HG03175 (cell line): ENCODE measurements around the gene PDYN.
"Not testable (repeated sequence)": the region's sequence is repeated elsewhere in the genome, so short reads cannot be mapped to it uniquely, and the experiment has no call there.

Source experiments
- ATAC-seq: cut with Tn5 transposase; IDR thresholded peaks from one replicate; pipeline ENCODE4 v1.9.1; 2021; ENCODE audit warnings: mild to moderate bottlenecking, moderate library complexity; ENCODE audit not compliant: unreplicated experiment

PDYN gene

DNA sequence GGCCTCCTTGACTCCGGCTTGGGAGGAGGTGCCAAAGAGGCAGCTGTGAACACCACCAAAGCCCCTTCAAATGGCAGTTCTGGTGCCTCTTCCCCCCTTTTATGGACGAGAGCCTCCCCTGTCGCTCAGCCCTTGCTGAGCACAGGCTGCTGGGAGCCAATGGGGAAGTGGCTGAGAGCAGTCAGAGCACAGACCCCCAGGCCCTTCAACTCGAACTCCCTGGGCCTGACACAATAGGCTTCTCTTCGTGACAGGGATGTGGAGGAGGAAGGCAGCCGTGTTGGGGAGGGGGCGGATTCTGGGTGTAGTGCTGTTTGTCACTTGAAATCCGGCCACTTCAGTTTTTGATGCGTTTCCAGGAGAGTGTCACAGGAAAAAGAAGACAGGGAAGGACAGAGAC lies at the start of gene PDYN:
PDYN (minus strand) TSS at position 73 of the 400 bp plus-strand sequence. CDS start 10,974 bp downstream, outside the sequence.
- no peak for ATAC-seq

DNA sequence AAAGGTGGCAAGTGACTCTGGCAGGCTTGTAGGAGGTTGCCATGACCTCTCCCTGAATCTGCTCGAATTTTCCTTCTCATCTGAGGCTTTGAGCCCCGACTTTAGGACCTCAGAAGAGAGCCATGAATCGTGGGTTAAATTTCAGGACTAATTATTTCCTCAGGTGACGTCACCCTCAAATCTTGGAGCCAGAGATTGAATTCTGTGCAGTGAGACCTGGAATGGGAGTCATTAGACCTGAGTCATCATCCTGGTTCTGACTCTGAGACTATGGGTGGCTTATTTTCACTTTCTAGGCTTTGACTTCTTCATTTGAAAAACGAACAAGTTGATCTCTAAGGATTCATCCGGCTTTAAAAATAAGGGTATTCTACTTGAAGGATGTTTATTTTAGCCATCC lies 48.5 kb upstream of the PDYN start:
- no peak for ATAC-seq

DNA sequence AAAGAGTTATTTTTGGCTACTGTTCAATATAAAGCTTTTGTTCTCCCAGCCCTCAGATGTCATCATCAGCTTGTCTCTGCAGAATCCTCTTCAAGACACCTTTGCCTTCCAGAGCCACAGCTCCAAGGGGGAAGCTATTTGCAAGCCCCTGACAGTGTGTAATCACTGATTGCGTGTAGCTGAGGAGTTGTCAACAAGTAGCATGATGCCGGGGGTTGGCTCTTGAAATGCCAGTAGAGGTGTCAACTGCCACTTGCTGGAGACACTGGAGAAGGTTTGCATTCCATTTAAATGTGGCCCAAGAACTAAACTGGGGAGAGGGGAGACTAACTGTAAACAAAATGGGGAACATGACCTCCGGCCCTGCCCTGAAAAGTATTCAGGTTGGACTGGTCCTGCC lies 44.3 kb upstream of the PDYN start:
- ATAC-seq: no peak

DNA sequence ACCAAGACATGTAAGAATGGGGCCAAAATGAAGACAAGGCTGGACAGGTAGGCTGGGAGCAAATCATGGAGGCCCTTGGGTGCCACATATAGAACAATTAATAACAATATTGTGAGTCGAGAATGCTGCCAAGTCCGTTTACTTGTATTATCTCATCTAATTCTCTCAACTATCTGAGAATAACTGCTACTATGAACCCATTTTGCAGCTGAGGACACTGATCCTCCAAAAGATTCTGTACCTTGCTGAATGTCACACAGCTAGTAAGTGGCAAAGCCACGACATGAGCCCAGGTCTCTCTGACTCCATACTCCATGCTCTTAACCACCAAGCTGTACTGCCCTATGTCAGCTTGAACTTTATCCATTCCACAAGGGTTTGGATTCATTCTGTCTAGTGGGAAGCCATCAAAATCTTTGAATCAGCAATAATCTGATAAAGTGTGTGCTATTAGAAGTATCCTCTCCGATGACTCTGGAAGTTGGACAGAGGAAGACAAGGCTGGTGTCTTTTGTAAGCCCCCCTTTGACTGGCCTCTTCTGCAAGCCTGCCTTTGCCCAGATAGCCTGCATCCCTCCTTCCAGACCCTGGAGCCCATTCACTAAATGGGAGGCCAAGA lies 43.5 kb upstream of the PDYN start:
- ATAC-seq: no peak

DNA sequence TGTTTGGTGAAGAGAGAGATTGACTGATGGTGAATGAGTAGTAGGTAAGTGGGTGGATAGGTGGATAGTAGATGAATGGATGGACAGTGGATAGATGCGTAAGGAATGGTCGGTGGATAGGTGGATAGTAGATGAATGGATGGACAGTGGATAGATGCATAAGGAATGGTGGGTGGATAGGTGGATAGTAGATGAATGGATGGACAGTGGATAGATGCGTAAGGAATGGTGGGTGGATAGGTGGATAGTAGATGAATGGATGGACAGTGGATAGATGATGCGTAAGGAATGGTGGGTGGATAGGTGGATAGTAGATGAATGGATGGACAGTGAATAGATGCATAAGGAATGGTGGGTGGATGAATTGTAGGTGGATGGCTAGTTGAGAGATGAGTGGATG lies 42.5 kb upstream of the PDYN start:
- ATAC-seq: not testable (repeated sequence)

DNA sequence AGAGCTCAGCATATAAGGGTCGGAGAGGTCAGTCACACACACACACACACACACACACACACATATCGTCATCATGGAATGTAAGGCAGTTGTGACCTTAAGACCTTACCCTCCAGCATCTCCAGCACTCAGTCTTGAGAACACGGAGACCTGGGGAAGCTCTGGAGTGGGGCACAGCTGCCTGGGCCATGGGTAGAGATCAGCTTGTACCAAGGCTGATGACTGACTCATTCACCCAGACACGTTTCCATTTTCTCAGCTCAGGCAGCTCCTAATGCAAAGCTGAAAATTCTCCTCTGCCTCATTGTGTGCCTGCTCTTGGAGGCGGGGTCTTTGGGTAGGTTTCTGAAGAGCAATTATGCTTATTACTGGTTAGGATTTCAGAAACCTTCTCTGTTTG lies 38.3 kb upstream of the PDYN start:
- no peak for ATAC-seq

DNA sequence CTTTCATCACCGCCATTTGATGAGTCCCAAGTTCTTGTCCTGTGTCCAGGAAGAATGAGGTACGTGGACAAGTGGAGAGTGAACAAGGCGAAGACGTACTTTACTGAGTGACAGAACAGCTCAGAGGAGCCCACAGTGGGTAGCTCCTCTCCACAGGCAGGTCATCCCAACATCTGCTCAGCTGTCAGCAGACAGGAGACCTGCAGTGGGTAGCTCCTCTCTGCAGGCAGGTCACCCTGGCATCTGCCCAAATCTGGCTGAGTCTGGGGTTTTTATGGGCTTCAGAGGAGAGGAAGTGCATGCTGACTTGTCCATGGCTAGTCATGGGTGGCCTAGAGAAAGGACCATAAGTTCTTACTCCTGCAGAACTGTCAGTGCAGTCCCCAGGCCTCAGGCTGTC lies 32.7 kb upstream of the PDYN start:
- ATAC-seq: no peak

DNA sequence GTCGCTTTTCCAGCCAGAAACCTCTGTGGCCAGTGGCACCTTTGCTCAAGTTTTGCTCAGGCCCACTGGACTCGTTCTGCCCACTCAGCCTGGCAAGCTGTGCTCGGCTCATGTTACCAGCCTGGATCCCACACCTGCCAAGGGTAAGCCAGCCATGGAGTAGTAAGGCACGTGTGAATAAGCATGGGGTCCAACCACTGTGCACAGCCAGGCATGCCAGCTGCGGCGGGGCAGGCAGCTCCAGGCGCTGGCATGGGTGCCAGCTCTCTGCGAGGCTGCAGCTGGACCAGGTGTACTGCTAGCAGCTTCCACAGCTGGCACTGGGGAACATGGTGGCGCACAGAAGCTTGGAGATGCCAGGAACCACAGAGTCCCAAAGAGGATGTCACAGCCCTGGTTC lies 32.1 kb upstream of the PDYN start:
- no peak for ATAC-seq

DNA sequence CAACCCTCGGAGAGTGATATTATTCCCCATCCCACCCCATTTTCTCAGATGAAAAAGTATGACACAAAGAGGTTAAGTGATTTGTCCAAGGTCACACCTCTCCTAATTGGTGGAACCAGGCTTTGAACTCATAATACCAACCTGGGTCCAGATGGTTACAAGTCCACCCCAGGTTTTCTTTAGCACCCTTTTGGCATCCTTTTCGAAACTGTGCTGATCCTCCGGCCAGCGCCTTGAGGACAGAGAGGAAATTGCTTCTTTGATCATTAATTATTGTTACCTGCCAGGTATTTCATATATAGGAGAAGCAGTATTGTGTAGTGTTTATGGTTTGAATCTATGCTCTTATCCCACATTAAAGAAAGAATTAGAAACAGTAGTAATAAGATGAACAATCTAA lies 29.3 kb upstream of the PDYN start:
- ATAC-seq: no peak

DNA sequence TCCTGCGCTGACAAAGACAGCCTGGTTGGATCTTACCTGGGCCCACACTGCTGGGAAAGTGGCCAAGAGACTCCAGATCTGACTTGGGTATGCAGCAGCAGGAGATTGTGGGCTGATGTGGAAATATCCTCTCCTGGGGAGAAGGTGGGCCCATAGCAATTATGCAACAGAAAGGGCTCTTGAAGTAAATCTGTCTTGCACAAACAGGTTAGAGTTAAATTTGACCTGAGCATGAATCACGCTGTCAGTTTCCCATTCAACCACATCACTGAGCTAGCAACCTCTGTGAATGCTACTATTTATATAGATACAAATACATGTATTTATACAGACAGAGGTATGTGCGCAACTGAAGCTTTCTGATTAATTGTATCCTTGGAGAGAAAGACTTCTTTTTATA lies 28.3 kb upstream of the PDYN start:
- no peak for ATAC-seq

DNA sequence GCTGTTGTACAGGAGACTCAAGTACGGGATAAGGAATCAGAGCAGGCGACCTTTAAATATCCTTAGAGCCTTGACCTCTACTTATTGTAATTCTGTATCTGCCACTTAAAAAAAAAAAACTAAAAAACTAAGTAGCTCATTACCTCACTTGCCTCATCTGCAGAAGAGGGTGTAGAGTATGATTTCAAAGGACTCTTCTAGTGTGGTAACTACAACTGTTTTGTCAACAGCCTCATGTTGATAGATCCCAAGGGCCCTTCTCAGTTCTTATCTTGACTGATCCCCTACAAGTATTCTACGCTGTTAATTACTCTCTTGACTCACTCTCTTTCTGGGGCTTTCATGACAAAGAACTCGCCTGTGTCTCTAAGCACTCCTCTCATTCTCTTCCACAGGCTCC lies 16.7 kb upstream of the PDYN start:
- ATAC-seq: no peak

DNA sequence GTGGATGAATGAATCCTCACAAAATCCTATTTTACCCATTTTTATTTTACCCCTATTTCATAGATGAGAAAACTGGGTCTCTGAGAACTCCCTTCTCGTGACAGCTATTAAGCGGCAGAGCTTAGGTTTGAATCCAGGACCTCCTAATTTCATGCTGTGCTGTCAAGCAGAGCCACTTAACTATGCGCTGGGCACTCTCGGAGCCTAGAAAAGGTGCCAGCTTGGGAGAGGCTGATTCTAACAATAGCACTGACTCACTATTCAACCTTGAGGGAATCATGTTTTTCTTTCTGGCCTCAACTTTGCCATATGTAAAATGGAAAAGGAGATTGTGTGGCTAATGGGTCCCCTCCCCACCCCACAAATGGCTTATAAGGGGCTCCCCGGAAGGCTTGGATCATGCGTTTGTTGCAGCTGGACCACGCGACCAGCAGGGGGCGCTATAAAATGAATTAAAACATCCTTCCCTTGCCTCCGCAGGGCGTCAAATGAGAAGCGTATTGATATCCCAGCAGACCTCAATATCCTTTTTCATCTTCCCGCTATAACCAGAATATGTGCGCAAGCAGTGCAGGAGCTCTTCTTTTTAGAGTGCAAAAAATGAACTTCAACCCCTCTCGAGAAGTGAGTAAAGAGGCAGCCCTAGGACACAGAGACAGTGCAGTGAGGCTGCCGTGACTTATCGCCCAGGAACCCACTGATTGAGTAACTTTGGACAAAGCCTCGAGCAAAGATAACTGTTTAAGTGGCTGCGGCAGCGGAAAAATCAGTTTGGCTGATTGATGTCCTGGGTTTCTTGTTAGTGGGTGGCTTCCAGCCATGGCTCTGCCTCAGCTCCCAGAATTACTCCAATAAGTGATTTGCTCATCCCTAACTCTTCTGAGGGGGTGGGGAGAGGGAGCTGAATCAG lies 12.8 kb upstream of the PDYN start:
- no peak for ATAC-seq

DNA sequence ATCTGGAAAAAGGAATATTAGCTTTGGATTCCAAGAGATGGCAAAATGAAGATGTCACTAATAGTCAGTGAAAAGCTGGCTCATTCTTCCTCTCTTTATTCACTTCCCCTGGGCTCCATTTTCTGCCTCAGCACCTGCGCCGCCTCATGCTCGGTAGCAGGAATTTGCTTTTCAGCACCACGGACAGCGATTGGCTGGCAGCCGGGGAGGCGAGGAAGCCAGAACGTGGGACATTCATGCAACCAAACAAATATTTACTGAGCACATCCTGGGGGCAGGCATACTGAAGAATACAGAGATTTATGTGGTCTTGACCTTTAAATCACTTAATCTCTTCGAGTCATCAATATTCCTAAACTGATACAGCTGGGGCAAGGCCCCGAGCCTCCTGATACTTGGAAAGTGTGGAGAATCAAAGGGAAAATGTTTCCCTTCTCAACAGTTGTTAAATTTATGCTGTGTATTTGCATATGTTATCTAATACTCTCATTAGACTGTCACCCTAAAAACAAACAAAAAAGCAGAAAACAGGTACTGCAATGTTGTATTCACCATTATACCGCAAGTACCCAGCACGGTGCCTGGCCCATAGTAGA lies 12.1 kb upstream of the PDYN start:
- no peak for ATAC-seq

DNA sequence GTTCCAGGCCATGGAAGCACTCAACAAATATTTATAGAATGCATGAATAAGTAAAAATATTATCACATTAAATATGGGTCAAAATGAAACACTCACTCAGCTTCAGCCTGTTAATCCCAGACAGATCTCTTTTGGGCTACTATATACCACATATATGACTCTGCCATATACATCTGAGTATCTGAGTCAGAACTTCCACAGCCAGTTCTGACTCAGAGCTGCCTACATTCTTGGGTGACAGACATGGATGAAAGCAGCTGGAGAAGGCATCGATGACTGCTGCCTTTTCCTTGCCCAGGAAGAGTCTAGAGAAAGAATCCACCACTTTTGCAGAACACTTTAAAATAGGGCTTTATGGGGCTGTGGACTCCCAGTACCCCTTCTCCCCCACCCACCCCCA lies 11.5 kb upstream of the PDYN start:
- no peak for ATAC-seq

DNA sequence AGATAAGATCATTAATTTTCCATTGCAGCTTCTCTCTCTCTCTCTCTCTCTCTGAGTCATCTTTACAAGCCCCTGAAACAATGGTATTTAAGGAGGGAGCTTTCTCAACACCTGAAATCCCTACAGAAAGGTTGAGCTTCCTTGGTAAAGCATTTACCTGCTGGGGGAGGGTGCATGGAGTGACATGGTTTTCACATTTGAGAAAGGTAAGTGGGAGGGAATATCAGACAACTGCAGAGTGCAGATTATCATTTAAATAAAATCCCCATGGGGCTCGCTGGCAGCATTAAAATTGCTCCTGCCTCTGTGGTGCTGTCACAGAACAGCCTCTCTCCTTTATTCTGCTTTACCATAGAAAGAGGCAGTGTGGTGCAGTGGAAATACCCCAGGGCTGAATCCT lies 10.3 kb upstream of the PDYN start:
- no peak for ATAC-seq

DNA sequence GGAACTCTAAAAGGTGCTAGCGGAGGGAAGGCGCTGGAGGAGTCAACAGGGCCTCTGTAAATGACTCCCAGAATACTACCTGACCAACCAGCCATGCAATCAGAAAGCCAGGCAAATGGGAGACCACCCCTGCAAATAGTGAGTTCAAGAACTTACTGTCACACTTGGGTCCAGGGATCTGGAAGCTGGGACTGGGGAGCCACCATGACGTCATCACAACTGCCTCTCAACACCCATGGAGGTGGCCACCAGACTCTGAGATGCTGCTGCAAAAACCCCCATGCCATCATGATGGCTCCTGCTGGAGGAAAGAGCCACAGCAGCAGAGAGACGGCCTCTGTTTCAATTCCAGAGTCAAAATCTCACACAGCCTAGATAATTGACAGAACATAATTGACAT lies 8.5 kb upstream of the PDYN start:
- no peak for ATAC-seq

DNA sequence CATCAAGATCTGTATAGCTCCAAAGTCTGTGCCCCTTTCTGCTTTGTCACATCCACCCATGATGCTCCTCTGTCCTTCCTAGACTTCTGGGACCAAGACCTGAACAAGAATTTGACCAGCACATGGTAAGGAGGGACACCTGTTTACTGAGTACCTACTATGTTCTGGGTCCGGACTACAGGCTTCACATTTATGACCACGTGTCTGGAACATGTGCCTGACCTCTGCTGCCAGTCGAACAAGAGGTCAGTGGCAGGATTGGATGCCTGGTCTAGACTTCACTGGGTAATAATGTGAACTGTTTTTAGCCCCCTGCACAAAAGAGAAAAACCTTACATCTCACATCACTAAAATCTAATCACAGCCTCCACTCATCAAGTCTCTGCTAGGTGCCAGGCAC lies 7.3 kb upstream of the PDYN start:
- ATAC-seq: no peak

DNA sequence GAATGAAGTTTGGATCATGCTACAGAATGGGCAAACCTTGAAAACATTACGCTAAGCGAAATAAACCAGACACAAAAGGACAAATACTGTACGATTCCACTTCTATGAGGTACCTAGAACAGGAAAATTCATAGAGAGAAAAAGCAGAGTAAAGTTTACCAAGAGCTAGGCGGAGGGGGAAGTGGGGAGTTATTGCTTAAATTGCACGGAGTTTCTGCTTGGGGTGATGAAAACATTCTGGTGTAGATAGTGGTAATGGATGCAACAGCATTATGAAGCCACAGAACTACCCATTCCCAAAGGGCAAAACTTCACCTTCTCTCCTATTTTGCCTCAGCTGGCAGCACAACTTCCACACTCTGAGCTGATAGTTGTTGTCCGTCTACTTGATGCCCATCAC lies 6.4 kb upstream of the PDYN start:
- ATAC-seq: no peak

DNA sequence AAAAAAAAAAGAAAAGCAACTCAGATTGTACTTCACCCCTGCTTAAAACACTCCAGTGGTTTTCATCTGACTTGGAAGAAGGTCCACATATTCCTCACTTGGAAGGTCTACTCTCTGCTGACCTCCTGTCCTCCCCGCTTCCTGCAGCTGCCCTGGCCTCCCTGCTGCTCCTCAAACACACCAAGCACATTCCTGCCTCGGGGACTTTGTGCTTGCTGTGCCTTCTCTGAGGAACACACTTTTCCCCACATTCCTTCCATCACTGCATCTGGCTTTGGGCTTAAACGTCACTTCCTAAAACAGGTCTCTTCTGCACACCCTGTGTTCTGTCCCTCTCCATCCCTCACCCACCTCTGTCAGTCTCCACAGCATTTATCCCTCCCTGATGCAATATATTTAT lies 4.9 kb upstream of the PDYN start:
- ATAC-seq: no peak

DNA sequence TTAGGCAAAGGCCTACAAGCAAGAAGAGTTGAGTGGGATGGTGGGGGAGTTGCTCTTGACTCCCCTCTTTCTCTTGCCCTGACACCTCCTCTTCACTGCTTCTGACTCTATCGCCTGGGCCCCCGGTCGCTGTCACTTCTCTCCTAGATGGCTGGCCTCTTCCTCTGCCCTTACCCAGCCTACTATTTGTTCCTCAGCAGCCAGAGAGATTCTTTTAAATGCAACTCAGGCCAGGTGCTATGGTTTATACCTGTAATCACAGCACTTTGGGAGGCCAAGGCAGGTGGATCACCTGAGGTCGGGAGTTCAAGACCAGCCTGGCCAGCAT lies 4.3 kb upstream of the PDYN start:
- ATAC-seq: no peak

DNA sequence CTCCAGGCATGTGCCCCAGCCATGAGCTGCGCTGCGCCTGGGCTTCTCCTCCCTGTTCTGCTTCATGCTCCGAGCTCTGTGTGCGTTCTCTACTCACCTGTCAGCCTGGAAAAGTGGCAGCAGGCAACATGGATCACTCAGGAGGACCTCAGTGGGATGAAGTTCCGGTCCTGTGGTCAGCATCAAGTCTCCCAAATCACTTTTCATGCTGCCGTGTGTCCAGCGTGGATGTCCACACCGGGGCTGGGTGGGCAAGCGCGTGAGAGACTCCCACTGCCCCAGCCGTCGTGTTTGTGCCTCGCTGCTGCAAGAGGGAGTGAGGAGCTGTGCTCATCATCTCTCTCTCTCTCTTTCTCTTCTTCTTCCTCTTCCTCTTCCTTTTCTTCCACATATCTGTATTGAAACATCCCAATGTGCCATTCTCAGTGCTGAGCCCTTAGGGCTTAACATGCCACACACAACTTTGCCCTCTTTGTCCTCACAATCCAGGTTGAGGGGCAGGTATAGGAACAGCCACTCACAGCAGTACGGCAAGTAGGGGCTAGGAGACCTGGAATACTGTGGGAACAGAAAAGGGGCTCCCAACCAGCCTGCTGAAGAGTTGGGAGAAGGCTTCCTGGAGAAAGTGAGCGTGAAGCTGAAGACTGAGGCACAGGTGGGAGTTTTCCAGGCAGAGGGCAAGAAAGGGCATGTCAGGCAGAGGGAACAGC lies 3.8 kb upstream of the PDYN start:
- ATAC-seq: no peak
